Measurements from ENCODE around the gene PLGRKT. TPM values are rescaled to one million over a fixed set of nuclear protein-coding genes. Genes with fewer than 3 reads are reported as not detected.
A peak's percentile ranks its signal among the peaks of the same experiment; 100 is the strongest.
"Not testable (repeated sequence)": the region's sequence is repeated elsewhere in the genome, so short reads cannot be mapped to it uniquely, and the experiment has no call there.

The PLGRKT gene
- total and polyA plus RNA-seq, 8 donors: 18.9 to 28.2 (median 22.2) TPM

DNA sequence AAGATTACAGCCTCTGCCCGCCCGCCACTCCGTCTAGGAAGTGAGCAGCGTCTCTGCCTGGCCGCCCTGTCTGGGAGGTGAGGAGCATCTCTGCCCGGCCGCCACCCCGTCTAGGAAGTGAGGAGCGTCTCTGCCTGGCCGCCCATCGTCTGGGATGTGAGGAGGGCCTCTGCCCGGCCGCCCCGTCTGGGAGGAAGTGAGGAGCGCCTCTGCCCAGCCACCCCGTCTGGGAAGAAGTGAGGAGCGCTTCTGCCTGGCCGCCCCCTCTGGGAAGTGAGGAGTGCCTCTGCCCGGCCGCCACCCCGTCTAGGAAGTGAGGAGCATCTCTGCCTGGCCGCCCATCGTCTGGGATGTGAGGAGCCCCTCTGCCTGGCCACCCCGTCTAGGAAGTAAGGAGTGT lies 4.8 kb downstream of the PLGRKT start:
- H3K27ac ChIP-seq; H3K4me3 ChIP-seq; H3K9me3 ChIP-seq; intact Hi-C loops (cut with DNase I); ATAC-seq; H3K27me3 ChIP-seq: not testable (repeated sequence)
- peak in 1 of 4 donors; percentile 59 for DNase-seq
- peaks cover 0 to 17% of the 10 kb centered on the region in 2 donors for H3K4me1 ChIP-seq
- H3K36me3 ChIP-seq: peaks cover 0 to 12% of the 10 kb centered on the region in 2 donors

- ATAC-seq (no peak), DNase-seq (no peak)
- TF ChIP-seq CTCF (IDR thresholded peaks at IDR 0.05): no peak
- no peak overlapping the region for H3K4me3 ChIP-seq
- H3K27ac ChIP-seq: no peak overlapping the region
- no peaks in the 10 kb centered on the region for H3K27me3 ChIP-seq
- H3K9me3 ChIP-seq: no peaks in the 10 kb centered on the region
- intact Hi-C loops (cut with DNase I): no loop called here
- H3K4me1 ChIP-seq: peaks cover 0 to 3% of the 10 kb centered on the region in 2 donors
- H3K36me3 ChIP-seq: peaks cover 0 to 12% of the 10 kb centered on the region in 2 donors
Measured at GRCh38 chr9:5430912-5431311, 6.8 kb downstream of the PLGRKT start.

GRCh38 chr9:5429873-5430564 lies 7.7 kb downstream of the PLGRKT start:
- Histone ChIP-seq H3K27me3 (no peaks in the 10 kb centered on the region), H3K27ac (no peak overlapping the region), H3K9me3 (no peaks in the 10 kb centered on the region), H3K36me3 (peaks cover 0 to 12% of the 10 kb centered on the region in 2 donors), H3K4me1 (no peaks in the 10 kb centered on the region), H3K4me3 (no peak overlapping the region)
- intact Hi-C loops (cut with DNase I): loop anchor here in 1 of 2 donors (10.0 kb wide), 1 partner anchor 245 kb away; the partner anchor contains the start of gene INSL6
- DNase-seq (no peak), ATAC-seq (no peak)
- TF ChIP-seq CTCF (IDR thresholded peaks at IDR 0.05): no peak

DNA sequence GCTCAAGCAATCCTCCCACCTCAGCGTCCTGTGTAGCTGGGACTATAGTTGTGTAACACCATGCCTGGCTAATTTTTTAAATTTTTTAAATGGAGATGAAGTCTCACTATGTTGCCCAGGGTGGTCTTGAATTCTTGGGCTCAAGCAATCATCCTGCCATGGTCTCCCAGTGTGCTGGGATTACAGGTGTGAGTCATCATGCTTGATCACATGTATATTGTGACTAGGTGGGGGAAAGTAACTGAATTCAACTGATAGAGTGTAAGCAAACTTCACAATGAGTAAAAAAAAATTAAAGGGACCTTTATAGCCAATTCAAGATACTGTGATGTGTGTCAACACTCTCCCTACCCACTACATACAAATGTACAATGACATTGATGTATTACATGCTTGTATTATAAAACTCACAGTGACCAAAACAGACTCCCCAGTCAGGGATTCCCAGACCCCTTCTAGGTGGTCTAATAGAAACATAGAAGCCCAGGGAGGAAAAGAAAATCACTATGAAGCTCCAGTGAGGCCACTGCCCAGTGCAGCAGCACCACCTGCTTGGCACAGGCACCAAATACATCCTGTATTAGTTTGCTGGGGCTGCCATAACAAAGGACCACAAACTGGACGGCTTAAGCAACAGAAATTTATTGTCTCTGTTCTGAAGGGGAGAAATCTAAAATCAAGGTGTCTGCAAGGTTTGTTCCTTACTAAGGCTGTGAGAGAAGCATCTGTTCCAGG lies 8.8 kb downstream of the PLGRKT start:
- H3K27me3 ChIP-seq: no peaks in the 10 kb centered on the region
- no peaks in the 10 kb centered on the region for H3K9me3 ChIP-seq
- TF ChIP-seq CTCF (IDR thresholded peaks at IDR 0.05): no peak
- DNase-seq (no peak), ATAC-seq (no peak)
- no peaks in the 10 kb centered on the region for H3K4me1 ChIP-seq
- peaks cover 0 to 9% of the 10 kb centered on the region in 2 donors for H3K36me3 ChIP-seq
- intact Hi-C loops (cut with DNase I): loop anchor here in 1 of 2 donors (10.0 kb wide), 1 partner anchor 244 kb away; the partner anchor contains the start of gene INSL6
- no peak overlapping the region for H3K4me3 ChIP-seq
- H3K27ac ChIP-seq: no peak overlapping the region

- intact Hi-C loops (cut with DNase I): loop anchor here in 1 of 2 donors (10.0 kb wide), 1 partner anchor 243 kb away; the partner anchor contains the start of gene INSL6
Measured at GRCh38 chr9:5428172-5428571, 9.6 kb downstream of the PLGRKT start.

More at GRCh38 chr9:5428172-5428571, 9.6 kb downstream of the PLGRKT start:
- TF ChIP-seq CTCF (IDR thresholded peaks at IDR 0.05): no peak
- Histone ChIP-seq H3K4me3 (no peak overlapping the region), H3K36me3 (peaks cover 0 to 9% of the 10 kb centered on the region in 2 donors), H3K27ac (no peak overlapping the region), H3K27me3 (no peaks in the 10 kb centered on the region), H3K4me1 (no peaks in the 10 kb centered on the region), H3K9me3 (no peaks in the 10 kb centered on the region)
- DNase-seq: no peak
- peak; percentile 62 for ATAC-seq
